HepG2 (cell line): Measurements from ENCODE around the gene KCNK5. TPM values are rescaled to one million over a fixed set of nuclear protein-coding genes. Genes with fewer than 3 reads are reported as not detected.

Experiments used
- ATAC-seq: fragments of 200-7000 bp; cut with Tn5 transposase; 3 replicates; pipeline ENCODE4 v1.9.1; 2020; ENCODE audit warnings: mild to moderate bottlenecking, moderate library complexity
- BruUV-seq: library from RNA; stranded (reverse); fragments of 400-500 nt; replicated peaks from 2 replicates; lab custom pipeline; 2021; lab: Mats Ljungman, UMichigan
- CTCF ChIA-PET: fragments of 300-600 bp; formaldehyde crosslinking; extraction: SDS; loops from one replicate; lab custom pipeline; 2021; ENCODE audit warnings: low total read pairs, inconsistent platforms, low intra/inter-chr PET ratio; lab: Yijun Ruan, JAX
- POLR2A ChIA-PET: fragments of 350-600 bp; sonication (Branson Sonifier 250); formaldehyde crosslinking; loops from one replicate; lab custom pipeline; 2020; ENCODE audit warnings: antibody characterized with exemption, inconsistent platforms; lab: Yijun Ruan, JAX
- DNase-seq: peaks from one replicate; pipeline ENCODE4 v3.0.0-alpha.2; 2015; ENCODE audit warnings: low spot score
- FAIRE-seq: peaks from 3 replicates; lab custom pipeline; 2011; peaks lifted over from hg19 to GRCh38; lab: Jason Lieb, UNC
- H2AFZ ChIP-seq: one replicate; pipeline ENCODE4 v1.6.1; 2011; ENCODE audit warnings: low read length, inconsistent platforms
- H3K27ac ChIP-seq: fragments of 300-600 bp; 3 replicates; pipeline ENCODE4 v1.8.0; 2011; ENCODE audit warnings: mixed run types, mild to moderate bottlenecking, mixed read lengths, low read length, inconsistent platforms; ENCODE audit not compliant: insufficient read depth; ENCODE audit errors: extremely low read length
- H3K27me3 ChIP-seq, 2 experiments: fragments of 200-600 bp in 1 of 2; 2 replicates in 1 of 2; 3 replicates in 1 of 2; pipeline versions ENCODE4 v1.6.0 to v1.8.0; 2011; ENCODE audit warnings: low read length in 2 of 2, mild to moderate bottlenecking in 2 of 2, moderate library complexity in 2 of 2, inconsistent platforms in 1 of 2; ENCODE audit not compliant: insufficient read depth in 2 of 2, control insufficient read depth in 1 of 2
- H3K36me3 ChIP-seq, 2 experiments: fragments of 200-600 bp in 1 of 2; replicated peaks in 1 of 2; 2 replicates in 1 of 2; 3 replicates in 1 of 2; pipeline versions ENCODE4 v1.5.1 to v1.8.0; 2011; ENCODE audit warnings: low read length in 2 of 2, inconsistent platforms in 1 of 2; ENCODE audit not compliant: insufficient read depth in 2 of 2, control insufficient read depth in 1 of 2
- H3K4me1 ChIP-seq: 2 replicates; pipeline ENCODE4 v1.5.1; 2012; ENCODE audit warnings: low read length, inconsistent platforms; ENCODE audit not compliant: insufficient read depth
- H3K4me2 ChIP-seq: 2 replicates; pipeline ENCODE4 v1.6.0; 2011; ENCODE audit warnings: low read depth, low read length, inconsistent platforms
- H3K4me3 ChIP-seq, 3 experiments: fragments of 200-600 bp in 1 of 3; sonication (generic), shearing (Covaris generic) in 1 of 3; replicated peaks in 1 of 3; 2 replicates each; pipeline ENCODE4 v1.5.1; 2011 to 2016; ENCODE audit warnings: low read length in 3 of 3, inconsistent platforms in 2 of 3, low read depth in 2 of 3, mild to moderate bottlenecking in 2 of 3, control low read depth in 1 of 3, mixed read lengths in 1 of 3; ENCODE audit not compliant: insufficient read depth in 1 of 3
- H3K79me2 ChIP-seq: one replicate; pipeline ENCODE4 v1.6.1; 2011; ENCODE audit warnings: low read length, inconsistent platforms; ENCODE audit not compliant: insufficient read depth
- H3K9ac ChIP-seq: 2 replicates; pipeline ENCODE4 v1.6.0; 2011; ENCODE audit warnings: mild to moderate bottlenecking, low read depth, low read length, inconsistent platforms; ENCODE audit not compliant: insufficient read depth
- H3K9me3 ChIP-seq: 2 replicates; pipeline ENCODE4 v1.5.1; 2012; ENCODE audit warnings: mild to moderate bottlenecking, low read length
- H4K20me1 ChIP-seq: 2 replicates; pipeline ENCODE4 v1.6.0; 2011; ENCODE audit warnings: inconsistent platforms, mild to moderate bottlenecking, low read length, moderate library complexity; ENCODE audit not compliant: insufficient read depth
- PBX3 ChIP-seq: sonication (generic); formaldehyde crosslinking; IDR thresholded peaks from 2 replicates; pipeline ENCODE4 v1.8.1; 2023; ENCODE audit warnings: missing genetic modification reagents, inconsistent platforms, borderline replicate concordance
- ZNF512B ChIP-seq: sonication (generic); formaldehyde crosslinking; IDR thresholded peaks from 2 replicates; pipeline ENCODE4 v1.5.1; 2020; ENCODE audit warnings: missing genetic modification reagents, mild to moderate bottlenecking, borderline replicate concordance
- ZNF891 ChIP-seq: sonication (generic); formaldehyde crosslinking; IDR thresholded peaks from 2 replicates; pipeline ENCODE4 v1.5.0; 2020; ENCODE audit warnings: mild to moderate bottlenecking, missing genetic modification reagents
- WGBS: methylation state at CpG from one replicate; pipeline ENCODE4 v1.1.6; 2017; ENCODE audit warnings: low lambda C conversion rate; 5-methylcytosine and 5-hydroxymethylcytosine counted together
- in situ Hi-C: cut with HindIII; loops from 2 replicates; pipeline ENCODE4 v1.10.0; 2017; ENCODE audit warnings: low pct_unique_long_range_greater_than_20kb; ENCODE audit not compliant: extremely low pct_ligation_motif_present
- intact Hi-C: fragments of 100-400 bp; cut with micrococcal nuclease; formaldehyde crosslinking; loops from one replicate; pipeline ENCODE4 v1.10.0; 2022; ENCODE audit not compliant: unreplicated experiment
- polyA plus RNA-seq, 8 experiments: library from polyadenylated mRNA; depleted of rRNA in 3 of 8; stranded (reverse) in 7 of 8; unstranded in 1 of 8; fragments of >200 nt; fragmentation: Illumina TruSeq in 4 of 8; extraction: Trizol in 4 of 8; gene quantifications; 2 replicates each; pipeline versions ENCODE4 v1.2.1 to v1.2.3, GENCODE V29; 2011 to 2016; ENCODE audit warnings: low read depth in 4 of 8, missing spikeins in 1 of 8, mixed read lengths in 1 of 8; ENCODE audit not compliant: insufficient read depth in 1 of 8
- total RNA-seq, 5 experiments: library from RNA; depleted of rRNA; stranded (reverse); fragments of >200 nt; fragmentation: Illumina TruSeq; extraction: Trizol; gene quantifications; 2 replicates each; pipeline ENCODE4 v1.2.3, GENCODE V29; 2016; ENCODE audit warnings: low read depth in 1 of 5

The KCNK5 gene
- total and polyA plus RNA-seq, 2 of the 13 experiments (the other 11 are each of a cell fraction or from before 2014, with no cell fraction given): 0.04 TPM; not detected in 1

GRCh38 chr6:39167321-39167720 lies 62.0 kb downstream of the KCNK5 start:
- FAIRE-seq: no peak
- no peaks in the 10 kb centered on the region for H3K36me3 ChIP-seq
- POLR2A ChIA-PET: no interaction called here
- no peaks in the 10 kb centered on the region for H3K27me3 ChIP-seq
- WGBS: 62% methylated on average over 5 of the region's 5 CpGs
- H3K4me2 ChIP-seq: no peak overlapping the region
- in situ Hi-C loops: loop anchor here (5.0 kb wide), 1 partner anchor 135 kb away; no protein-coding TSS in a partner anchor
- no peaks in the 10 kb centered on the region for H3K4me1 ChIP-seq
- H3K9ac ChIP-seq: no peak overlapping the region
- no peak for TF ChIP-seq ZNF512B (CRISPR knock-in tag)
- no peak for TF ChIP-seq PBX3 (CRISPR knock-in tag)
- TF ChIP-seq ZNF891 (CRISPR knock-in tag): no peak
- TF ChIP-seq, all 625 proteins: peak for 0
- no peak overlapping the region for H3K4me3 ChIP-seq
- DNase-seq: no peak
- no peaks in the 10 kb centered on the region; the same call in 1 of the 2 replicates for H4K20me1 ChIP-seq
- H3K9me3 ChIP-seq: peaks cover 12% of the 10 kb centered on the region; the same call in 1 of the 2 replicates
- H2AFZ ChIP-seq: no peak overlapping the region
- H3K27ac ChIP-seq: no peak overlapping the region
- no TSS peak for BruUV-seq
- no peaks in the 10 kb centered on the region for H3K79me2 ChIP-seq
- CTCF ChIA-PET: interaction anchor here (2.5 to 5.0 kb wide), 2 partner anchors 135 to 142 kb away, joined by 28 to 76 read pairs; no protein-coding TSS in a partner anchor
- intact Hi-C loops: no loop called here
- ATAC-seq: no peak
